GM12801 (cell line): ENCODE data around the gene CELA1.

Experiments used
- CTCF ChIP-seq: IDR thresholded peaks from one replicate; pipeline ENCODE4 v1.5.1; 2011; ENCODE audit warnings: control low read depth; ENCODE audit not compliant: insufficient read length; ENCODE audit errors: extremely low read depth

Gene CELA1

GRCh38 chr12:51320695-51321320 lies 25.7 kb downstream of the CELA1 start:
- TF ChIP-seq CTCF: no peak

GRCh38 chr12:51320311-51320694 lies 26.2 kb downstream of the CELA1 start:
- TF ChIP-seq CTCF: no peak

GRCh38 chr12:51318846-51319599 lies 27.5 kb downstream of the CELA1 start:
- no peak for TF ChIP-seq CTCF

GRCh38 chr12:51311389-51311788 lies 35.1 kb downstream of the CELA1 start:
- TF ChIP-seq CTCF: no peak

GRCh38 chr12:51307655-51308593 lies 38.6 kb downstream of the CELA1 start:
- no peak for TF ChIP-seq CTCF

GRCh38 chr12:51306507-51306906 lies 40.0 kb downstream of the CELA1 start:
- TF ChIP-seq CTCF: no peak

GRCh38 chr12:51295651-51296050 lies 50.8 kb downstream of the CELA1 start:
- TF ChIP-seq CTCF: no peak
